Ovary (tissue), 3 donors: ENCODE measurements around the gene NLGN1.

Experiments used
- CTCF ChIP-seq, 3 donors: fragments of 450-650 bp in 2 of 3; fragments of 200-600 bp in 1 of 3; IDR thresholded peaks; one replicate each; pipeline versions ENCODE4 v1.5.1 to v1.8.0; 2016 to 2022; ENCODE audit warnings: antibody characterized with exemption in 3 of 3, mild to moderate bottlenecking in 1 of 3
- EP300 ChIP-seq: sonication (generic); formaldehyde crosslinking; IDR thresholded peaks from one replicate; pipeline ENCODE4 v1.6.1; 2017; ENCODE audit warnings: antibody characterized with exemption
- POLR2A ChIP-seq: fragments of 450-650 bp; IDR thresholded peaks from one replicate; pipeline ENCODE4 v1.6.1; 2017; ENCODE audit warnings: antibody characterized with exemption, mild to moderate bottlenecking, moderate library complexity
- donor health status: DM: no; HTN: no; CAD: no.

- TF ChIP-seq POLR2A (no peak), CTCF (IDR thresholded peaks at IDR 0.05) (peak in 2 of 3 donors; percentile 13 to 25), EP300 (no peak)
Measured at GRCh38 chr3:173553635-173554280, 156.2 kb downstream of the NLGN1 start.
